ENCODE measurements around the gene FAM163A. TPM values are rescaled to one million over a fixed set of nuclear protein-coding genes. Genes with fewer than 3 reads are reported as not detected.

Gene FAM163A
- total and polyA plus RNA-seq, 9 of the 15 experiments (the other 6 are each of a cell fraction or from before 2014, with no cell fraction given): not detected

- Histone ChIP-seq H3K27ac (ENCODE audit: extremely low read depth, low read depth, low read length) (no peak overlapping the region), H3K36me3 (ENCODE audit: control insufficient read depth, insufficient read depth, low read length) (no peaks in the 10 kb centered on the region), H3K9me3 (replicated peaks; ENCODE audit: control insufficient read depth, insufficient read depth, low read depth, low read length) (no peaks in the 10 kb centered on the region), H4K20me1 (replicated peaks; ENCODE audit: control insufficient read depth, insufficient read depth, low read length) (no peaks in the 10 kb centered on the region), H3K79me2 (ENCODE audit: control insufficient read depth, insufficient read depth, low read length) (no peaks in the 10 kb centered on the region), H3K4me3 (no peak overlapping the region), H3K4me2 (ENCODE audit: insufficient read depth, low read length) (no peak overlapping the region), H2AFZ (ENCODE audit: low read depth, low read length) (no peak overlapping the region), H3K27me3 (ENCODE audit: control insufficient read depth in 2 of 2, insufficient read depth in 2 of 2, low read length in 2 of 2) (peaks cover 0 to 3% of the 10 kb centered on the region in 2 experiments; a peak in 2 of 5 replicates), H3K4me1 (replicated peaks in 1 of 2; ENCODE audit: control insufficient read depth in 2 of 2, insufficient read depth in 2 of 2, low read length in 2 of 2) (no peaks in the 10 kb centered on the region), H3K9ac (ENCODE audit: insufficient read depth in 1 of 2, low read depth in 2 of 2, low read length in 2 of 2) (no peak overlapping the region), H3K9me1 (ENCODE audit: control insufficient read depth, insufficient read depth, low read length) (no peaks in the 10 kb centered on the region)
- in situ Hi-C loops (cut with MboI) (loop anchor here (5.0 to 10.0 kb wide), 2 partner anchors 465 to 707 kb away; no protein-coding TSS in a partner anchor), intact Hi-C loops (cut with micrococcal nuclease) (loop anchor here (2.0 to 5.0 kb wide), 2 partner anchors 535 to 775 kb away; no protein-coding TSS in a partner anchor)
- TF ChIP-seq ZBTB9 (CRISPR knock-in tag; IDR thresholded peaks at IDR 0.05) (no peak), RFX5 (IDR thresholded peaks at IDR 0.05; ENCODE audit: low read depth, low read length) (no peak), GABPB2 (CRISPR knock-in tag; conservative IDR thresholded peaks at IDR 0.05) (no peak), ZNF512 (tag; IDR thresholded peaks at IDR 0.05) (no peak), SRSF3 (IDR thresholded peaks at IDR 0.05; ENCODE audit: insufficient read depth, low read length) (no peak), KLF1 (tag; IDR thresholded peaks at IDR 0.05) (no peak), ZNF766 (CRISPR knock-in tag; conservative IDR thresholded peaks at IDR 0.05) (no peak), SNAPC5 (CRISPR knock-in tag; IDR thresholded peaks at IDR 0.05) (no peak), NRF1 (conservative IDR thresholded peaks at IDR 0.05 in 1 of 2, IDR thresholded peaks at IDR 0.05 in 1 of 2) (no peak), EHMT2 (IDR thresholded peaks at IDR 0.05) (no peak)
- DNase-seq (ENCODE audit: extremely low read depth in 1 of 4, low spot score in 3 of 4) (no peak), FAIRE-seq (no peak), ATAC-seq (no peak)
- BruUV-seq (replicated peaks): no TSS peak
- CTCF ChIA-PET (ENCODE audit: low intra/inter-chr PET ratio): interaction anchor here (1.7 to 2.8 kb wide), 4 partner anchors 102 to 775 kb away, joined by 8 to 26 read pairs (median 21); no protein-coding TSS in a partner anchor
- POLR2A ChIA-PET: no interaction called here
- 0% methylated on average over 2 of the region's 2 CpGs for WGBS (ENCODE audit: insufficient coverage, low coverage, missing lambda C conversion rate)
Observed at GRCh38 chr1:179707406-179707805, 35.7 kb upstream of the FAM163A start.
